DMS153 treated with DMSO at 0.1 percent for 48 hours (cell line): ENCODE data around the gene PNMA8B.
"Not testable (repeated sequence)": the region's sequence is repeated elsewhere in the genome, so short reads cannot be mapped to it uniquely, and the experiment has no call there.

Experiments used
- DNase-seq: peaks from one replicate; lab custom pipeline; 2025; ENCODE audit not compliant: unreplicated experiment; lab: John Stamatoyannopoulos, UW

Gene PNMA8B

GRCh38 chr19:46514589-46515289, 19.1 kb upstream of the PNMA8B start:
- DNase-seq = no peak

GRCh38 chr19:46513461-46514236, 18.0 kb upstream of the PNMA8B start:
- DNase-seq = peak; percentile 12

- no peak for DNase-seq
Measured at GRCh38 chr19:46511237-46511636, 15.6 kb upstream of the PNMA8B start.

- no peak for DNase-seq
Measured at GRCh38 chr19:46508206-46508605, 12.5 kb upstream of the PNMA8B start.

- DNase-seq = no peak
Measured at GRCh38 chr19:46503848-46504453, 8.3 kb upstream of the PNMA8B start.

- no peak for DNase-seq
Measured at GRCh38 chr19:46502891-46503290, 7.2 kb upstream of the PNMA8B start.

- no peak for DNase-seq
Measured at GRCh38 chr19:46499692-46500091, 4.0 kb upstream of the PNMA8B start.

GRCh38 chr19:46497773-46498172, 2.1 kb upstream of the PNMA8B start:
- no peak for DNase-seq

- DNase-seq = not testable (repeated sequence)
Measured at GRCh38 chr19:46496886-46497285, 1.2 kb upstream of the PNMA8B start.

- no peak for DNase-seq
Measured at GRCh38 chr19:46496304-46496703, 637 bp upstream of the PNMA8B start.

GRCh38 chr19:46494941-46495785, 504 bp downstream of the PNMA8B start:
- DNase-seq = no peak

GRCh38 chr19:46494146-46494940, 1.3 kb downstream of the PNMA8B start:
- DNase-seq = no peak

- peak; percentile 41 for DNase-seq
Measured at GRCh38 chr19:46493236-46494145, 2.2 kb downstream of the PNMA8B start.

GRCh38 chr19:46492841-46493235, 2.8 kb downstream of the PNMA8B start:
- no peak for DNase-seq

- no peak for DNase-seq
Measured at GRCh38 chr19:46491975-46492682, 3.5 kb downstream of the PNMA8B start.

GRCh38 chr19:46490774-46491173, 4.9 kb downstream of the PNMA8B start:
- no peak for DNase-seq

GRCh38 chr19:46489445-46490272, 6.0 kb downstream of the PNMA8B start:
- no peak for DNase-seq

GRCh38 chr19:46488551-46488950, 7.1 kb downstream of the PNMA8B start:
- DNase-seq = no peak
